Measurements from ENCODE around the gene OR2A7.
"Not testable (repeated sequence)": the region's sequence is repeated elsewhere in the genome, so short reads cannot be mapped to it uniquely, and the experiment has no call there.

Gene OR2A7

GRCh38 chr7:144264692-144265091, at the start of gene OR2A7:
Gene OR2A7 (minus strand): TSS chr7:144264792. CDS start chr7:144259628, 5,164 bp downstream.
- not testable (repeated sequence) for DNase-seq (ENCODE audit: low read depth, low spot score)

GRCh38 chr7:144311872-144312469, 47.4 kb upstream of the OR2A7 start, which contains the start of gene OR2A1:
Gene OR2A1 (plus strand): TSS chr7:144312419. CDS start chr7:144318125, 5,706 bp downstream.
- DNase-seq (ENCODE audit: low read depth, low spot score), result not testable (repeated sequence)

GRCh38 chr7:144311218-144311617, 46.6 kb upstream of the OR2A7 start:
- not testable (repeated sequence) for DNase-seq (ENCODE audit: low read depth, low spot score)

GRCh38 chr7:144309702-144310101, 45.1 kb upstream of the OR2A7 start:
- not testable (repeated sequence) for DNase-seq (ENCODE audit: low read depth, low spot score)

- DNase-seq (ENCODE audit: low read depth, low spot score), result not testable (repeated sequence)
These were observed 40.6 kb upstream of the OR2A7 start for GRCh38 chr7:144305156-144305555.

GRCh38 chr7:144303607-144304006, 39.0 kb upstream of the OR2A7 start:
- not testable (repeated sequence) for DNase-seq (ENCODE audit: low read depth, low spot score)

GRCh38 chr7:144302578-144303303, 38.1 kb upstream of the OR2A7 start:
- not testable (repeated sequence) for DNase-seq (ENCODE audit: low read depth, low spot score)

- DNase-seq (ENCODE audit: low read depth, low spot score), result not testable (repeated sequence)
These were observed 29.4 kb upstream of the OR2A7 start for GRCh38 chr7:144293794-144294499.

GRCh38 chr7:144292384-144293161, 28.0 kb upstream of the OR2A7 start:
- DNase-seq (ENCODE audit: low read depth, low spot score), result not testable (repeated sequence)

GRCh38 chr7:144291607-144292006, 27.0 kb upstream of the OR2A7 start:
- DNase-seq (ENCODE audit: low read depth, low spot score), result not testable (repeated sequence)

GRCh38 chr7:144287171-144287784, 22.7 kb upstream of the OR2A7 start:
- DNase-seq (ENCODE audit: low read depth, low spot score), result not testable (repeated sequence)

GRCh38 chr7:144283716-144284115, 19.1 kb upstream of the OR2A7 start:
- not testable (repeated sequence) for DNase-seq (ENCODE audit: low read depth, low spot score)

- not testable (repeated sequence) for DNase-seq (ENCODE audit: low read depth, low spot score)
These were observed 17.9 kb upstream of the OR2A7 start for GRCh38 chr7:144282490-144282889.

GRCh38 chr7:144281981-144282380, 17.4 kb upstream of the OR2A7 start:
- not testable (repeated sequence) for DNase-seq (ENCODE audit: low read depth, low spot score)

- not testable (repeated sequence) for DNase-seq (ENCODE audit: low read depth, low spot score)
These were observed 15.4 kb upstream of the OR2A7 start for GRCh38 chr7:144280010-144280409.

- not testable (repeated sequence) for DNase-seq (ENCODE audit: low read depth, low spot score)
These were observed 10.7 kb upstream of the OR2A7 start for GRCh38 chr7:144275281-144275680.

GRCh38 chr7:144269188-144269587, 4.6 kb upstream of the OR2A7 start, which contains the start of gene CTAGE8:
Gene CTAGE8 (minus strand): TSS chr7:144269288. CDS start chr7:144269250, 38 bp downstream.
- not testable (repeated sequence) for DNase-seq (ENCODE audit: low read depth, low spot score)

GRCh38 chr7:144262128-144262527, 2.5 kb downstream of the OR2A7 start:
- DNase-seq (ENCODE audit: low read depth, low spot score), result not testable (repeated sequence)

- DNase-seq (ENCODE audit: low read depth, low spot score), result not testable (repeated sequence)
These were observed 5.5 kb downstream of the OR2A7 start for GRCh38 chr7:144259067-144259466.

- peak; percentile 3 for DNase-seq (ENCODE audit: low read depth, low spot score)
These were observed 8.5 kb downstream of the OR2A7 start for GRCh38 chr7:144256112-144256511.

GRCh38 chr7:144255471-144255897, 9.1 kb downstream of the OR2A7 start:
- DNase-seq (ENCODE audit: low read depth, low spot score), result peak; percentile 1

Measured in ELF-1 (cell line).